IMR-90 (cell line): ENCODE results near the gene FANCL. TPM values are rescaled to one million over a fixed set of nuclear protein-coding genes. Genes with fewer than 3 reads are reported as not detected.
"Not testable (repeated sequence)": the region's sequence is repeated elsewhere in the genome, so short reads cannot be mapped to it uniquely, and the experiment has no call there.

Experiments
- ATAC-seq: fragments of 200-7000 bp; cut with Tn5 transposase; 2 replicates; pipeline ENCODE4 v1.9.1; 2020; ENCODE audit warnings: low read depth, mild to moderate bottlenecking, moderate library complexity
- BruUV-seq: library from RNA; stranded (reverse); fragments of 400-500 nt; replicated peaks from 2 replicates; lab custom pipeline; 2021; lab: Mats Ljungman, UMichigan
- CTCF ChIA-PET: fragments of 300-600 bp; formaldehyde crosslinking; extraction: SDS; loops from one replicate; lab custom pipeline; 2021; ENCODE audit warnings: antibody characterized with exemption; lab: Yijun Ruan, JAX
- POLR2A ChIA-PET: fragments of 300-600 bp; sonication (Branson Sonifier 250); formaldehyde crosslinking; loops from one replicate; lab custom pipeline; 2022; ENCODE audit warnings: antibody characterized with exemption; ENCODE audit not compliant: unreplicated experiment; lab: Charles Lee
- DNase-seq: peaks from one replicate; pipeline ENCODE4 v3.0.0; 2013
- H2AFZ ChIP-seq: replicated peaks from 2 replicates; pipeline ENCODE3; 2013; ENCODE audit warnings: low read length, mild to moderate bottlenecking; ENCODE audit not compliant: poor library complexity
- H2AK5ac ChIP-seq: 2 replicates; pipeline ENCODE4 v1.6.1; 2013; ENCODE audit warnings: low read depth, low read length, inconsistent platforms
- H2AK9ac ChIP-seq: replicated peaks from 2 replicates; pipeline ENCODE3; 2013; ENCODE audit warnings: mild to moderate bottlenecking, low read depth, low read length, moderate library complexity; ENCODE audit not compliant: poor library complexity
- H2BK120ac ChIP-seq: 2 replicates; pipeline ENCODE4 v1.6.1; 2013; ENCODE audit warnings: low read depth, low read length, inconsistent platforms
- H2BK15ac ChIP-seq: 3 replicates; pipeline ENCODE4 v1.6.1; 2013; ENCODE audit warnings: low read depth, low read length, inconsistent platforms
- H2BK20ac ChIP-seq: 2 replicates; pipeline ENCODE4 v1.6.1; 2013; ENCODE audit warnings: low read depth, mild to moderate bottlenecking, inconsistent platforms, low read length, moderate library complexity
- H2BK5ac ChIP-seq: 2 replicates; pipeline ENCODE4 v1.6.1; 2013; ENCODE audit warnings: mild to moderate bottlenecking, low read depth, low read length, inconsistent platforms; ENCODE audit not compliant: poor library complexity, severe bottlenecking
- H3K14ac ChIP-seq: replicated peaks from 2 replicates; pipeline ENCODE4 v1.6.1; 2013; ENCODE audit warnings: low read depth, low read length, inconsistent platforms
- H3K18ac ChIP-seq: 2 replicates; pipeline ENCODE4 v1.6.1; 2013; ENCODE audit warnings: low read depth, low read length, control low read depth
- H3K23ac ChIP-seq: 2 replicates; pipeline ENCODE4 v1.6.1; 2013; ENCODE audit warnings: low read depth, low read length, inconsistent platforms
- H3K27ac ChIP-seq: 2 replicates; pipeline ENCODE4 v1.5.1; 2013; ENCODE audit warnings: mild to moderate bottlenecking, control low read depth, low read length; ENCODE audit not compliant: insufficient read depth
- H3K27me3 ChIP-seq: 2 replicates; pipeline ENCODE4 v1.6.1; 2013; ENCODE audit warnings: low read length; ENCODE audit not compliant: control insufficient read depth, insufficient read depth
- H3K36me3 ChIP-seq: 2 replicates; pipeline ENCODE4 v1.6.1; 2013; ENCODE audit warnings: low read length, mixed read lengths; ENCODE audit not compliant: control insufficient read depth, insufficient read depth
- H3K4ac ChIP-seq: 2 replicates; pipeline ENCODE4 v1.6.1; 2013; ENCODE audit warnings: low read depth, low read length, inconsistent platforms
- H3K4me1 ChIP-seq: 2 replicates; pipeline ENCODE4 v1.6.1; 2013; ENCODE audit warnings: low read length, mixed read lengths; ENCODE audit not compliant: control insufficient read depth, insufficient read depth
- H3K4me2 ChIP-seq: 2 replicates; pipeline ENCODE4 v1.6.1; 2013; ENCODE audit warnings: low read depth, mild to moderate bottlenecking, control low read depth, low read length, moderate library complexity
- H3K4me3 ChIP-seq: 2 replicates; pipeline ENCODE4 v1.5.1; 2013; ENCODE audit warnings: low read depth, mild to moderate bottlenecking, control low read depth, low read length, moderate library complexity; ENCODE audit not compliant: insufficient read depth
- H3K56ac ChIP-seq: 2 replicates; pipeline ENCODE4 v1.6.1; 2013; ENCODE audit warnings: low read length, inconsistent platforms; ENCODE audit not compliant: insufficient read depth; ENCODE audit errors: extremely low read depth
- H3K79me1 ChIP-seq, 2 experiments: 2 replicates each; pipeline ENCODE4 v1.6.1; 2013; ENCODE audit warnings: low read length in 2 of 2, inconsistent platforms in 1 of 2, low read depth in 1 of 2
- H3K9ac ChIP-seq: 2 replicates; pipeline ENCODE4 v1.6.1; 2013; ENCODE audit warnings: low read depth, low read length, control low read depth
- H3K9me1 ChIP-seq: 2 replicates; pipeline ENCODE4 v1.6.1; 2013; ENCODE audit warnings: low read length, inconsistent platforms; ENCODE audit not compliant: insufficient read depth
- H3K9me3 ChIP-seq: 2 replicates; pipeline ENCODE4 v1.6.1; 2013; ENCODE audit warnings: low read length; ENCODE audit not compliant: control insufficient read depth, insufficient read depth
- H4K20me1 ChIP-seq: 2 replicates; pipeline ENCODE4 v1.6.1; 2013; ENCODE audit warnings: low read length, inconsistent platforms; ENCODE audit not compliant: insufficient read depth
- H4K5ac ChIP-seq: 2 replicates; pipeline ENCODE4 v1.6.1; 2013; ENCODE audit warnings: mild to moderate bottlenecking, low read depth, low read length, control low read depth
- H4K8ac ChIP-seq, 2 experiments: 2 replicates each; pipeline ENCODE4 v1.6.1; 2013; ENCODE audit warnings: low read depth in 2 of 2, low read length in 2 of 2, control low read depth in 1 of 2, inconsistent platforms in 1 of 2
- H4K91ac ChIP-seq: 2 replicates; pipeline ENCODE4 v1.6.1; 2013; ENCODE audit warnings: low read depth, low read length, inconsistent platforms; ENCODE audit not compliant: insufficient read depth
- WGBS, 2 experiments: methylation state at CpG; one replicate each; pipeline versions ENCODE4 v1.1.5 to v1.1.7; 2013; ENCODE audit warnings: missing lambda C conversion rate in 2 of 2; ENCODE audit not compliant: insufficient read length in 1 of 2; ENCODE audit errors: extremely low coverage in 2 of 2; 5-methylcytosine and 5-hydroxymethylcytosine counted together
- dilution Hi-C: fragments of 300-500 bp; cut with HindIII; formaldehyde crosslinking; loops from one replicate; pipeline ENCODE4 v1.14.3; 2018; ENCODE audit warnings: low sequenced_read_pairs; ENCODE audit not compliant: unreplicated experiment
- in situ Hi-C: fragments of 300-500 bp; cut with MboI; formaldehyde crosslinking; loops from 3 replicates; pipeline ENCODE4 v1.14.3; 2019; ENCODE audit warnings: low sequenced_read_pairs, inconsistent platforms, mixed read lengths
- intact Hi-C: fragments of 100-400 bp; cut with micrococcal nuclease; formaldehyde crosslinking; loops from 2 replicates; pipeline ENCODE4 v1.10.0; 2022
- polyA plus RNA-seq, 3 experiments: library from polyadenylated mRNA; depleted of rRNA; stranded (reverse); fragments of >200 nt; gene quantifications; 2 replicates each; pipeline ENCODE4 v1.2.3, GENCODE V29; 2012; ENCODE audit warnings: low replicate concordance in 1 of 3
- total RNA-seq: library from RNA; depleted of rRNA; stranded (reverse); fragments of >200 nt; gene quantifications from 2 replicates; pipeline ENCODE4 v1.2.3, GENCODE V29; 2012

FANCL gene
- total and polyA plus RNA-seq, 2 of the 4 experiments (the other 2 are of a cell fraction), result 9.0 to 12.7 TPM

DNA sequence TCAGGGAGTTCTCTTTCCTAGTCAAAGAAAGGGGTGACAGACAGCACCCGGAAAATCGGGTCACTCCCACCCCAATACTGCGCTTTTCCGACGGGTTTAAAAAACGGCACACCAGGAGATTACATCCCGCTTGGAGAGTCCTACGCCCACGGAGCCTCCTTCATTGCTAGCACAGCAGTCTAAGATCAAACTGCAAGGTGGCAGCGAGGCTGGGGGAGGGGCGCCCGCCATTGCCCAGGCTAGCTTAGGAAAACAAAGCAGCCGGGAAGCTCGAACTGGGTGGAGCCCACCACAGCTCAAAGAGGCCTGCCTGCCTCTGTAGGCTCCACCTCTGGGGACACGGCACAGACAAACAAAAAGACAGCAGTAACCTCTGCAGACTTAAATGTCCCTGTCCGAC is 69.3 kb downstream of the FANCL start:
- H2AK5ac ChIP-seq, H2BK15ac ChIP-seq, POLR2A ChIA-PET, H2BK5ac ChIP-seq, CTCF ChIA-PET, H3K36me3 ChIP-seq, H3K9me1 ChIP-seq, H3K9ac ChIP-seq, H4K91ac ChIP-seq, BruUV-seq, in situ Hi-C loops, H3K18ac ChIP-seq, intact Hi-C loops, H3K9me3 ChIP-seq, H4K20me1 ChIP-seq, H3K4me3 ChIP-seq, dilution Hi-C loops, H3K23ac ChIP-seq, H4K8ac ChIP-seq, H3K27me3 ChIP-seq, H2BK120ac ChIP-seq, H3K56ac ChIP-seq, H3K27ac ChIP-seq, H2BK20ac ChIP-seq, H3K4ac ChIP-seq, H4K5ac ChIP-seq, H3K4me2 ChIP-seq, H2AFZ ChIP-seq, H3K14ac ChIP-seq, H2AK9ac ChIP-seq, H3K79me1 ChIP-seq, ATAC-seq, DNase-seq, H3K4me1 ChIP-seq: not testable (repeated sequence)
- 88% methylated on average over 7 of the region's 16 CpGs; no CpG with 5 or more reads in 1 of the 2 experiments for WGBS, 2 experiments

DNA sequence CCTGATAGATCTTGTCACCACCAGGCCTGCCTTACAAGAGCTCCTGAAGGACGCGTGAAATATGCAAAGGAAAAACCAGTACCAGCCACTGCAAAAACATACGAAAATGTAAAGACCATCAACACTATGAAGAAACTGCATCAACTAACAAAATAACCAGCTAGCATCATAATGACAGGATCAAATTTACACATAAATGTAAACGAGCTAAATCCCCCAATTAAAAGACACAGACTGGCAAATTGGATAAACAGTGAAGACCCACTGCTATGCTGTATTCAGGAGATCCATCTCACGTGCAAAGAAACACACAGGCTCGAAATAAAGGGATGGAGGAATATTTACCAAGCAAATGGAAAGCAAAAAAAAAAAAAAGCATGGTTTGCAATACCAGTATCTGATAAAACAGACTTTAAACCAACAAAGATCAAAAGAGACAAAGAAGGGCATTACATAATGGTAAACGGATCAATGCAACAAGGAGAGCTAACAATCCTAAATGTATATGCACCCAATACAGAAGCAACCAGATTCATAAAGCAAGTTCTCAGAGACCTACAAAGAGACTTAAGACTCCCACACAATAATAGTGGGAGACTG is 70.7 kb downstream of the FANCL start:
- H4K8ac ChIP-seq, H3K9me3 ChIP-seq, DNase-seq, in situ Hi-C loops, BruUV-seq, H4K5ac ChIP-seq, H3K9ac ChIP-seq, H3K18ac ChIP-seq, H2BK120ac ChIP-seq, H4K20me1 ChIP-seq, H3K23ac ChIP-seq, H3K79me1 ChIP-seq, H2BK20ac ChIP-seq, ATAC-seq, CTCF ChIA-PET, H2BK15ac ChIP-seq, H3K4me3 ChIP-seq, intact Hi-C loops, H2AK5ac ChIP-seq, H2AFZ ChIP-seq, H4K91ac ChIP-seq, H2AK9ac ChIP-seq, H3K4me2 ChIP-seq, H3K4ac ChIP-seq, H2BK5ac ChIP-seq, H3K9me1 ChIP-seq, H3K4me1 ChIP-seq, H3K36me3 ChIP-seq, POLR2A ChIA-PET, H3K27ac ChIP-seq, dilution Hi-C loops, H3K14ac ChIP-seq, H3K56ac ChIP-seq, H3K27me3 ChIP-seq: not testable (repeated sequence)
- no CpG with 5 or more reads among the region's 7 CpGs for WGBS, 2 experiments
